Fibroblast of mammary gland (primary cell): ENCODE results near the gene SORCS2.
A peak's percentile ranks its signal among the peaks of the same experiment; 100 is the strongest.

ENCODE experiments used
- DNase-seq: peaks from one replicate; pipeline ENCODE4 v3.0.0-alpha.2; 2010; ENCODE audit warnings: low read depth
- H3K4me3 ChIP-seq: 2 replicates; pipeline ENCODE4 v1.5.1; 2011; ENCODE audit warnings: low read depth, mild to moderate bottlenecking, low read length, moderate library complexity; ENCODE audit not compliant: control insufficient read depth
- CTCF ChIP-seq: conservative IDR thresholded peaks from 2 replicates; pipeline ENCODE4 v1.5.1; 2011; ENCODE audit warnings: low read depth, low read length, inconsistent platforms; ENCODE audit not compliant: control insufficient read depth, insufficient read depth

The SORCS2 gene

GRCh38 chr4:7155590-7156071, 36.7 kb upstream of the SORCS2 start:
- DNase-seq: peak; percentile 56
- no peak for TF ChIP-seq CTCF
- H3K4me3 ChIP-seq: no peak overlapping the region

GRCh38 chr4:7156328-7156727, 36.0 kb upstream of the SORCS2 start:
- H3K4me3 ChIP-seq: no peak overlapping the region
- no peak for TF ChIP-seq CTCF
- DNase-seq: no peak

- peak; percentile 27 for DNase-seq
- TF ChIP-seq CTCF: peak; percentile 61
Observed at GRCh38 chr4:7156761-7157488, 35.4 kb upstream of the SORCS2 start.

GRCh38 chr4:7157666-7158065, 34.7 kb upstream of the SORCS2 start:
- DNase-seq: no peak
- no peak for TF ChIP-seq CTCF
- no peak overlapping the region for H3K4me3 ChIP-seq

More at GRCh38 chr4:7156761-7157488, 35.4 kb upstream of the SORCS2 start:
- H3K4me3 ChIP-seq: no peak overlapping the region

GRCh38 chr4:7158081-7158750, 34.1 kb upstream of the SORCS2 start:
- no peak for TF ChIP-seq CTCF
- no peak overlapping the region for H3K4me3 ChIP-seq
- DNase-seq: no peak

GRCh38 chr4:7158991-7159390, 33.3 kb upstream of the SORCS2 start:
- H3K4me3 ChIP-seq: no peak overlapping the region

More at GRCh38 chr4:7158991-7159390, 33.3 kb upstream of the SORCS2 start:
- no peak for TF ChIP-seq CTCF
- no peak for DNase-seq
